Measurements from ENCODE around the gene SF3B5.
"Not testable (repeated sequence)": the region's sequence is repeated elsewhere in the genome, so short reads cannot be mapped to it uniquely, and the experiment has no call there.

SF3B5 gene

GRCh38 chr6:144095134-144096002 lies at the start of gene SF3B5:
SF3B5 (minus strand) TSS chr6:144095573; CDS start chr6:144095497, 76 bp downstream.
- DNase-seq (ENCODE audit: low read depth in 2 of 2, low spot score in 1 of 2), result peak; percentile 93 to 95

- DNase-seq (ENCODE audit: low read depth in 2 of 2, low spot score in 1 of 2), result no peak
Measured at GRCh38 chr6:144144996-144145395, 49.6 kb upstream of the SF3B5 start.

DNA sequence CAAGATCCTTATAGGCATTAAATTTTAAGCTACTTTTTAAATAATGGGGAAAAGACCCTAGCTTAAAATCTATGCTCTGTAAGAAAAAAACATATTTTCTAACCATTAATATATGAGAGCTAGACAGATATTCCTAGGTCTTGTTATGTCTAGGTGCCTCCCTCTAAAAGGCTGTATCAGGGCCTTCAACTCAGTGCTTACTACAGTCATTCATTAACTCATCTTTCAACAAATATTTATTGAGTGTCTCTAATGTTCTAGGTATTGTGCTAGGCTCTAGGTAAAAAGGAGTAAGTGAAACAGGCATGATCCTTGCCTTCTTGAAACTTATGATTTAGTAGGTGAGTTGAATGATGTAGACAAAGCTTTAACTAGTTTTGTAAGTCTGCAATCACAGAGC lies 48.5 kb upstream of the SF3B5 start:
- DNase-seq (ENCODE audit: low read depth in 2 of 2, low spot score in 1 of 2), result no peak

DNA sequence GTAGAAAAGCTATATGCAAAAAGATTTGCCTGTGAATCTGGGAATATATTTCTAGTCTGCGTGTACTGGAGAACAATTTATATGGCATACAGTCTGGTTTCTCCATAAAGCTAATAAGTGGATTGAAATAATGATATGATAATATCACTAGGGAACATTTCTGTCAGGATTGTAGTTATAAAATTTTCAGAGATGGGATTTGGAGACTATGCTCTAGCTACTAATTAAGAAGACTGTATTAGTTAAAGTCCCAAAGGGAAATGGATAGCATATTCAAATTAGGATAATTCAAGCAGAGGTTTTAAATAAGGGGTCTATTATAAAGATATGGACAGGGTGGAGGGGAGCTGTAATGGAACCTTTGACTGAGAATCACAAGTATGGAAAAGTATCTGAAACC lies 47.7 kb upstream of the SF3B5 start:
- DNase-seq (ENCODE audit: low read depth in 2 of 2, low spot score in 1 of 2), result no peak

DNA sequence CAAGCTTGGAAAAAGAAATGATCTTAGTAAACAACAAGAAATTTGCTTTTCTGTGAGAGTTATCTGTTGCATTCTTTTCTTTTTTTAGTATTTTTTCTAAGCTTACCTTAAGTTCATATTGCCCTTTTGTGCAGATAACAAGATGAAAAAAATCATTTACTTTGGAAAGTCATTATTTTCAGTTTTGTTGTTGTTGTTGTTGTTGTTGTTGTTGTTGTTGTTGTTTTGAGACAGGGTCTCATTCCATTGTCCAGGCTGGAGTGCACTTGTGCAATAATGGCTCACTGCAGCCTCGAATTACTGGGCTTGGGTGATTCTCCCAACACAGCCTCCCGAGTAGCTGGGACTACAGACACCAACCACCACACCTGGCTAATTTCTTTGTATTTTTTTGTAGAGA lies 46.1 kb upstream of the SF3B5 start:
- no peak for DNase-seq (ENCODE audit: low read depth in 2 of 2, low spot score in 1 of 2)

- no peak for DNase-seq (ENCODE audit: low read depth in 2 of 2, low spot score in 1 of 2)
Measured at GRCh38 chr6:144140867-144141266, 45.5 kb upstream of the SF3B5 start.

GRCh38 chr6:144139817-144140216 lies 44.4 kb upstream of the SF3B5 start:
- no peak for DNase-seq (ENCODE audit: low read depth in 2 of 2, low spot score in 1 of 2)

DNA sequence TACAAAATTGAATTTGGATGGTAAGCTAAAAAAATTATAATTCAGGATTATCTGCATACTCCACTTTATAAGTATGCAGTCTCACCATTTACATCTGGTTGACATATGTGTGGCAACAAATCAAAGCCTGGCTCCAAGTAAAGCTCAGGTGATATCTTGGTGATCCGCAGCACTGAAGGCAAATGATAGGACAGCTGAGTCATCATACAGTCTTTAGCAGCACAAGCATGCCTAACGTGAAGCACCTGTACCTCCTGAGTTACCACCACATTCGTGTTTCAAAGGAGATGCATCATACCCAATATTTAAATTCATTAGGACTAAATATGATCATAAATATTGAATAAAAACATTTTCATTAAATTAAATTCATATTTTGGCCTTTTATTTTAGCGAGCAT lies 43.2 kb upstream of the SF3B5 start:
- no peak for DNase-seq (ENCODE audit: low read depth in 2 of 2, low spot score in 1 of 2)

- DNase-seq (ENCODE audit: low read depth in 2 of 2, low spot score in 1 of 2), result no peak
Measured at GRCh38 chr6:144134737-144135136, 39.4 kb upstream of the SF3B5 start.

- DNase-seq (ENCODE audit: low read depth in 2 of 2, low spot score in 1 of 2), result no peak
Measured at GRCh38 chr6:144134176-144134575, 38.8 kb upstream of the SF3B5 start.

DNA sequence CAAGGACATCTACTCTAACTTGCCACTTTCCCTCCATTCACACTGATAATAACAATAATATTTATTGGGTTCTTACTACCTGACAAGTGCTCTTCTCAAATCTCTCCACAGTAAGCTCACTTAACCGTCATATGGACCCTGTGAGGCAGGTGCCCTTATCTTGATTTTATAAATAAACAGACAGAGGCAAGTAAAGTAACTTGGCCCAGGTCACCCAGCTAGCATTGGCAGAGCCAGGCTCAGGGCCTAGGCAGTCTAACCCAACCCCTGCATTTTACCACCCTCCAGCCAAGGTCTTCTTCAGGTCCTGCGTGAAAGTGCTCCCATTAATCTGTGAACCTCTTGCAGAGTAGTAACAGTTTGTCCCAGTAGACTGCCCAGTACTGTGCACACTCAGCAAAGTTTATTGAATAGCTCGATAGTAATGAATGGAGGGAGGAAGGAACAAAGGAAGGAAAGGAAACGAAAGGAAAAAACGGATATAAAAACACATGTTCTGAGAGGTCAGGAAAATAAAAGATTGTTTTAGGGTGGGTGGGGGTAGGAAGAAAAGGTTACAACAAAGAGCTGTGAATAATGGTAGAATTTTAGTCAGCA lies 38.0 kb upstream of the SF3B5 start:
- no peak for DNase-seq (ENCODE audit: low read depth in 2 of 2, low spot score in 1 of 2)

- not testable (repeated sequence) for DNase-seq (ENCODE audit: low read depth in 2 of 2, low spot score in 1 of 2)
Measured at GRCh38 chr6:144132167-144132690, 36.9 kb upstream of the SF3B5 start.

DNA sequence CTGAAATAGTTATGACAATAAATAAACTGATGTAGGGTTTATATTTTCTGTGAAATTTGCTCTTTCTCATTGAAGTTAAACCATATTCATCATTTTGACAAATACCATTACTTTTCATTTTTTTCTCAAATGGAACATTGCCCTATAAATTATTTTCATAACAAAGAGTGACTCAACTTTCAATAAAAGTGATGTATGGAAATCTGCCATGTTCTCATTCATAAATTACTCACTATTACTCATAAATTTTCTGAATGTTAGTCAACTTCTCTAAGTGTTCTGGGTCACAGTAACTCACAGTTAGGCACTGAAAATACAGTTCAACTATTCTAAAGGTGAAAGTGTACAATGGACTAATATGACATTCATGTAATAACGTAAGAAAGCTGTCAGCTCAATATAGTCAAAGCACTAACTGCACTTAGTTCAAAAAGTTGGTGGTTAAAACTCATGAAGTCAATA lies 35.9 kb upstream of the SF3B5 start:
- no peak for DNase-seq (ENCODE audit: low read depth in 2 of 2, low spot score in 1 of 2)

- no peak for DNase-seq (ENCODE audit: low read depth in 2 of 2, low spot score in 1 of 2)
Measured at GRCh38 chr6:144129469-144129868, 34.1 kb upstream of the SF3B5 start.

DNA sequence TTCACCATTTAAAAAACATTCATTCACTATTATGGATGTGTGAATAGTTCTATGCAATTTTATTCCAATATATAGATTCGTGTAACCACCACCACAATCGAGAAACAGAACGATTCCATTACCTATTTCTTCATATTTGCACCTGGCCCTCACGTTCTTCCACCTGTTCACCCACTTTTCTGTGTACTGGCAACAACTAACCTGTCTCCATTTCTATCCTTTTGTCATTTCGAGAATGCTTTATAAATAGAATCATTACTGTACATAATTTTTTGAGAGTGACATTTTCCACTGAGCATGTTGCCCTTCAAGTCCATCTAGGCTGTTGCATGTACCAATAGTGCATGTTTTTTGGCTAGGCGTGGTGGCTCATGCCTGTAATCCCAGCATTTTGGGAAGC lies 31.7 kb upstream of the SF3B5 start:
- no peak for DNase-seq (ENCODE audit: low read depth in 2 of 2, low spot score in 1 of 2)

GRCh38 chr6:144123836-144124235 lies 28.5 kb upstream of the SF3B5 start:
- no peak for DNase-seq (ENCODE audit: low read depth in 2 of 2, low spot score in 1 of 2)

DNA sequence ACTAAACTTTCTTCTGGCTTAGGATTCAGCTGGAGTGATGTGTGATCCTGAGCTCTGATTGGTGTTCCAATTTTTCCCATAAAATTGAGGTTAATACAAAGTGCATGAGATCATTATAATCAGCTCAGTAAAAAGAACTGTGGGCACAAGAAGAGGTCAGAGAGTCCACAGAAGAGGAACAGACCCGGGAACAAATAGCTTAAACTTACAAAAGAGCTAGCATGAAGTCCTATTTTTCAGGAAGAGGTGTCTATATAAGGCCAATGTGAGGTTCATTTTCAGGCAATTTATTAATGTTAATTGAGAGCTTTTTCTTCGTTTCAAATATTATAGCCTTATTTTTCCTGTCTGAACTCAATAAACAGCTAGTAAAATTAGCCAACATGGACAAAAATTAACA lies 28.0 kb upstream of the SF3B5 start:
- no peak for DNase-seq (ENCODE audit: low read depth in 2 of 2, low spot score in 1 of 2)

GRCh38 chr6:144122861-144123260 lies 27.5 kb upstream of the SF3B5 start:
- DNase-seq (ENCODE audit: low read depth in 2 of 2, low spot score in 1 of 2), result no peak

- DNase-seq (ENCODE audit: low read depth in 2 of 2, low spot score in 1 of 2), result no peak
Measured at GRCh38 chr6:144119376-144119775, 24.0 kb upstream of the SF3B5 start.

DNA sequence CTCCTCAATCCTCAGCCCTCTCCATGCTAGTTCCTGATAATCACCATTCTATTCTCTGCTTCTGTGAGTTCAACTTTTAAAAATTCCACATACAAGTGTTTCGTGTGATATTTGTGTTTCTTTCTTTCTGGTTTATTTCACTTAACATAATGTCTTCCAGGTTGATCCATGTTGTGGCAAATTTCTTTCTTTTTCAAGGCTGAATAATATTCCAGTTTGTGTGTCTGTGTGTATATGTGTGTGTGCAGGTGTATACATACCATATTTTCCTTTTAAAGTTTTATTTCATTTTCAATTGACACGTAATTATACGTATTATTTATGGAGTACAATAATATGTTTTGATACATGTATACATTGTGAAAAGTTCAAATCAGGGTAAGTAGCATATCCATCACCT lies 19.8 kb upstream of the SF3B5 start:
- no peak for DNase-seq (ENCODE audit: low read depth in 2 of 2, low spot score in 1 of 2)

- no peak for DNase-seq (ENCODE audit: low read depth in 2 of 2, low spot score in 1 of 2)
Measured at GRCh38 chr6:144113366-144113765, 18.0 kb upstream of the SF3B5 start.

- DNase-seq (ENCODE audit: low read depth in 2 of 2, low spot score in 1 of 2), result no peak
Measured at GRCh38 chr6:144110210-144110609, 14.8 kb upstream of the SF3B5 start.

All from stimulated activated CD8-positive, alpha-beta memory T cell treated with anti-CD3 and anti-CD28 coated beads, Interleukin-4, amount 100 ng/mL, for 4 hours (primary cell).